SIG-M5 treated with dmso at 0.1 percent for 504 hours (cell line): Measurements from ENCODE around the gene PSME4.
"Not testable (repeated sequence)": the region's sequence is repeated elsewhere in the genome, so short reads cannot be mapped to it uniquely, and the experiment has no call there.

ENCODE experiments used
- DNase-seq: peaks from one replicate; lab custom pipeline; 2025; ENCODE audit not compliant: unreplicated experiment; lab: John Stamatoyannopoulos, UW

The PSME4 gene

GRCh38 chr2:53851052-53851757 is 119.6 kb downstream of the PSME4 start:
- DNase-seq, result not testable (repeated sequence)

- DNase-seq, result peak; percentile 16
These were observed 122.7 kb downstream of the PSME4 start for GRCh38 chr2:53848062-53848461.

DNA sequence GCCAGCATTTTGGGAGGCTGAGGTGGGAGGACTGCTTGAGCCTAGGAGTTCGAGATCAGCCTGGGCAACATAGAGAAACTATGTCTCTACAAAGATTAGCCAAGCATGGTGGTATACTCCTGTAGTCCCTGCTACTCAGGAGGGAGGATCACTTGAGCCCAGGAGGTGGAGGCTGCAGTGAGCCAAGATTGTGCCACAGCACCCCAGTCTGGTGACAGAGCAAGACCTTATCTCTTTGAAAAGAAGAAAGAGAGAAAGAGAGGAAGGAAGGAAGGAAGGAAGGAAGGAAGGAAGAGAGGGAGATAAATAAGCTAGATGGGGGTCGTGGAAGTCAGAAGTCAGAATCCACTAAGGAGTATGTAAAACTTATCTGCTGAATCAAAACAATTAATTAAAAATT is 127.2 kb downstream of the PSME4 start:
- no peak for DNase-seq

DNA sequence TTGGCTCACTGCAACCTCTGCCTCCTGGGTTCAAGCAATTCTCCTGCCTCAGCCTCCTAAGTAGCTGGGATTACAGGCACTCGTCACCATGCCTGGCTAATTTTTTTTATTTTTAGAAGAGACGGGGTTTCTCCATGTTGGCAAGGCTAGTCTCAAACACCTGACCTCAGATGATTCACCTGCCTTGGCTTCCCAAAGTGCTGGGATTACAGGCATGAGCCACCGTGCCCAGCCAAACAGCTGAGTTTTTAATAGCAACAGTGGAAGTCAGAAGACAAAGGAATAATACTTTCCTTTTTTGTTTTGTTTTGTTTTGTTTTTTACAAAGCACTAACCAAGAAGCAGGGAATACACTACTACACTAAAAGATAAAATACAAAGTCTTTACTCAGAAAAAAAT is 127.9 kb downstream of the PSME4 start:
- no peak for DNase-seq

GRCh38 chr2:53841651-53842050 is 129.1 kb downstream of the PSME4 start:
- not testable (repeated sequence) for DNase-seq

GRCh38 chr2:53840580-53840979 is 130.2 kb downstream of the PSME4 start:
- DNase-seq, result no peak

DNA sequence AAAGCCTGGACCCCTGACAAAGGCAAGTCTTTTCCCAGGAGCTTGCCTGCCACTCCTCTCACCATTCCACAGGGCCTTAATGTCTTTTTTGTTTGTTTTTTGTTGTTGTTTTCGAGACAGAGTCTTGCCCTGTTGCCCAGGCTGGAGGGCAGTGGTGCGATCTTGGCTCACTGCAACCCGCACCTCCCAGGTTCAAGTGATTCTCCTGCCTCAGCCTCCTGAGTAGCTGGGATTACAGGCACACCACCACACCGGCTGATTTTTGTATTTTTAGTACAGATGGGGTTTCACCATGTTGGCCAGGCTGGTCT is 140.9 kb downstream of the PSME4 start:
- DNase-seq, result not testable (repeated sequence)

GRCh38 chr2:53829273-53829979 is 141.4 kb downstream of the PSME4 start:
- no peak for DNase-seq

GRCh38 chr2:53828331-53828730 is 142.5 kb downstream of the PSME4 start:
- DNase-seq, result no peak

GRCh38 chr2:53827398-53828175 is 143.2 kb downstream of the PSME4 start:
- no peak for DNase-seq

DNA sequence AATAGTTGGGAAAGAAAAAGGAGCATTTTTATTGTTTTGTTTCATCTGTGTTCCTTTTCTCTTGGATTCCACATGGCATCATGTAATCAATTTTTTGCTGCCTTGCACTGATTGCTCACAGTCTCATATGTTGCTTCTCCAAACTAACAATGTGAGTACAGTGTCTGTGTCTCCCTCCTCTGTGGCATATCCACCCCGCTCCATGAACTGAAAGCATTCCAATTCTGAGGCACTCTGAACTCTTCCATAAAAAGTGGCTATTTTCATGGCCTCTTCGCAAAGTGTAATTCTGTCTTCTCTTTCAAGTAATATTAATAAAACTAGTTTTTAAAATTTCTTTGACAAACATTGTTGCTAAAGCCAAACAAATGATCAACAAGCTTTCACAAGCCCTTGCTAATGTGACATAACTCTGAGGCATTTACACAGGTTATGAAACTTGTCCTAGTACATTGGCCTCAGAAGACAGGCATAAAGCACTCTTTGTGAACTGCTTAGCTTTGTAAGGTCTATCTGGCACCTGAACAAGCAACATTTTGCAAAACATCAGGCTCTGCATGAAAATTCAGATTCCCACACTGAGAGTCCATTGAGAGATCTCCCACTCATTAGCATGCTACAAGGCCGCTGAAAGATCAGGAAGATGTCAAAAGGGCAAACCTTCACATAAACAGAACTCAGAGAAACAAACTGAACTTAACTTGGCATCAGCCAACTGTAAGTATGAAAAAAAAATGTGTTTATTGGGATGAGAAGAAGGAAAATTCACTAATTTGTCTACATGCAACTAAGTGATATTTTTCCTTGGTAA is 144.0 kb downstream of the PSME4 start:
- no peak for DNase-seq

DNA sequence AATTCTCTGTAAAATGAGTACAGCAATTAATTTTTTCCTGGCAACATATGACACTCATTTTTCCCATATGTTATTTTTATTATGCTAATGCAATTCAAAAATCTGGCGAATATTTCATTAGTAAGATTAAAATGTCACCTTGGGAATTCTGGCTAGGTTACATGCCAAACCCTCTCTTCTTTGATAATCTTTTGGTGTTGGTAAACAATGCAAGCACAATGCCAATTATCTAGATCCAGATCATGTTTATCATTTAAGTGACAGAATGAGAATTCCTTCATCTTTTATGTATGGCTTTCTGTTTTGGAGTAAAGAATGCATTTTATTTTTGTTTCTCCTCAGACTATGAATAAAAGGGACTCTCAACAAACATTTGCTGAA is 144.8 kb downstream of the PSME4 start:
- DNase-seq, result no peak

DNA sequence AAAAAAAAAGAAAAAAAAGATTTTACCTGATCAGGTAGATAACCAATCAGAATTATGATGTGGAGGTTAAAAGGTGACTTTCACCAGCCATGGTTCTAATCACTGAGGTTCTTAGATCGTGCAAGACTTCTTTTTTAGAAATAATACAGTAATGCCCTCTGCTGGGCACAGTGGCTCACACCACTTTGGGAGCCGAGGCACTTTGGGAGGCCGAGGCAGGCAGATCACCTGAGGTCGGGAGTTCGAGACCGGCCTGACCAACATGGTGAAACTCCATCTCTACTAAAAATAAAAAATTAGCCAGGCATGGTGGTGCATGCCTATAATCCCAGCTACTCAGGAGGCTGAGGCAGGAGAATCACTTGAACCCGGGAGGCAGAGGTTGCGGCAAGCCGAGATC is 147.2 kb downstream of the PSME4 start:
- not testable (repeated sequence) for DNase-seq

- DNase-seq, result no peak
These were observed 149.0 kb downstream of the PSME4 start for GRCh38 chr2:53821810-53822209.

DNA sequence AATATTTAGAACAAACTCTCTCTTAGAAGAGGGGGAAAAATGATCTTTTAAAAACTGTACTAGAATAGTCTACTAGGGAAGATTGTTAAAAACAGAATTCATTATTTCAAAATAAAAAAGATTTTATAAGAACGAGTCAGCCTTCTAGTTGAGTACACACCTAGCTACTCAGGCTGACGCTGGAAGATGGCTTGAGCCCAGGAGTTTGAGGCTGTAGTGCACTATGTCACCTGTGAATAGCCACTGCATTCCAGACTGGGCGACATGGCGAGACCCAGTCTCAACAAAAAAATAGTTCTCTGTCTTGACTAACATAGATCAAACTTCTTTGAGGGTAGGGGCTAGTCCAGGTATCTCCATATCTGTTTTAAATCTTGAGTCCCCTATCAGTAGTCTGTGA is 150.1 kb downstream of the PSME4 start:
- no peak for DNase-seq

DNA sequence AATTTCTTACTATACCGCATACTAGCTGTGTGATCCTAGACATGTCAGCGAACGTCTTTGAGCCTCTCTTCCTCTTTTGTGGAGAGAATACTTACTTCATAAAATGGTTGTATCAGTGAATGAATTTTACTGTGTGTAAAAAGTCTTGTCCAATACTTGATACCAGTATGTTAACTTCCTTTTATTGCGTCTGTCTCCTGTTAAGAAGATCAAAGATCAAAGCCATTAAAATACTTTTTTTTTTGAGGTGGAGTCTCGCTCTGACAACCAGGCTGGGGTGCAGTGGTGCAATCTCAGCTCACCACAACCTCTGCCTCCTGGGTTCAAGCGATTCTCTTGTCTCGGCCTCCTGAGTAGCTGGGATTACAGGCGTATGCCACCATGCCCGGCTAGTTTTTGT is 150.7 kb downstream of the PSME4 start:
- no peak for DNase-seq

- DNase-seq, result no peak
These were observed 151.2 kb downstream of the PSME4 start for GRCh38 chr2:53819634-53820033.

DNA sequence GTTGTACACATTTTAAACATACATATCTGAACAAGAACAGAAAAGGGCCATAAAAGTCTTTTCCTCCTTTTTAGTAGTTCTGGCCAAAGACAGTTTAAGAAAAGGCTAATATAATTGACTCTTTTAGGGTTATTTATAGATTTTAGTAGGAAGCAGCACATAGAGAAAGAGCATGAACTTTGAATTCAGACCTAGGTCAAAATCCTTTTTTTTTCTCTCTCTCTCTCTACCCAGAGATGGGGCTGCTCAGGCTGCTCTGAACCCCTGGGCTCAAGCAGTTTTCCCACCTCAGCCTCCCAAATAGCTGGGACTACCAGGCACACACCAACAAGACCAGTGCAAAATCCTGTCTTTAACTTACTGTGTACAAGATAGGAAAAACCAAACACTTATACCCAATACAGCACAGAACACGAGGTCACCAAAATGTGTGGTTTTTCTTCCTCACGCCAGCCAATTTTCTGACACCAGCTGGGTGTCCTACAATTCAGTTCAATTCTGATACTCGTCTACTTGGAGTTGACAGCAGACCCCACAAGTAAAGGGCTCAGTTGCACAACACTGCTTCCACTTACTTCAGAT is 151.8 kb downstream of the PSME4 start:
- DNase-seq, result no peak
